ENCODE measurements around the gene GNPAT.

DNA sequence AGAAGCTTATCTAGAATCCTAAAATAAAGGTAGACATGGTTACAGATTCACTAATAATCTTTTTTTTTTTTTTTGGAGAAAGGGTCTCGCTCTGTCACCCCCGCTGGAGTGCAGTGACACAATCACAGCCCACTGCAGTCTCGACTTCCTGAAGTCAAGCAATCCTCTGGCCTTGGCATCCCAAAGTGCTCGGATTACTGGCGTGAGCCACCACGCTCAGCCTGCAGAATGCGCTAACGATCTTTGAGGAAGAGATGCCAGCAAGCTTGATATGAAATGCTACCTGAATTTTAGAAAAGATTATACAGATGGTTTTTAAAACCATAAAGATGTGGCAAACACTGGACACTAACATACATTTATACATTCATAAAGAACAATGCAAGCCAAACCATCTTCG is 4.1 kb upstream of the GNPAT start:
- TF ChIP-seq POLR2A (IDR thresholded peaks at IDR 0.05; ENCODE audit: low read length) (no peak), GATA1 (IDR thresholded peaks at IDR 0.05; ENCODE audit: low read depth, low read length) (no peak)

All from erythroblast (primary cell).